ENCODE data around the gene SPPL2C. TPM values are rescaled to one million over a fixed set of nuclear protein-coding genes. Genes with fewer than 3 reads are reported as not detected.

Gene SPPL2C
- total and polyA plus RNA-seq, 2 of the 13 experiments (the other 11 are each of a cell fraction or from before 2014, with no cell fraction given) = not detected

DNA sequence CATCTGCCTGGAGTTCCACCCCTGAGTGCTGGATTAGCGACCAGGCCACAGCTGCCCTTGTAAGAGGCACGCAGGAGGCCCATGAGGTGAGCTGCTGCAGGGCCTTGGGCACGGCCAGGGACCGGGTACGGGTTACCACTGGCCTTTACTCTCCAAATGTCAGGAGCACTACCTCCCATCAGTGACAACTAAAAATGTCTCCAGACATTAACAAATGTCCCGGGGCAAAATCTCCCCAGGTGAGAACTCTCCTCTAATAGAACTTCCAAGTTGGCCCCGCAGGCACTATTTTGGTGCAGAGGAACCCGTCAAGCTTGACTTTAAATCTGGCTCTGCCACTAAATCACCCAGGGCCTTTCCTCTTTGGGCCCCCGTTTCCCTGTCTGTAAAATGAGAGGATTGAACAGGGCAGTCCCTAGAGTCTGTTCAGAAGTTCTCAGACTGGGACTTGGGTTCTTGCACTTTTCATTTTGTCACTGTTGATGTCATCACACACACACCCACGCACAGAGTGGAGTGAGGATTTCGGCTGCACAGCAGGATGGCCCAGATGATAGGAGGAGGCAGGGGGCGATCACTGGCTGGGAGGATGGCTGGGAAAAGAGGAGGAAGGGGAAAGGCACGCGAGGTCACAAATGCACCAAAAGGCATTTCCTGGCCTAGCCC lies 25.1 kb downstream of the SPPL2C start (continued):
- no peak for TF ChIP-seq SMARCE1 (IDR thresholded peaks at IDR 0.05; ENCODE audit: borderline replicate concordance)
- TF ChIP-seq SP4 (CRISPR knock-in tag; IDR thresholded peaks at IDR 0.05) = no peak
- TF ChIP-seq, protein P1, sequence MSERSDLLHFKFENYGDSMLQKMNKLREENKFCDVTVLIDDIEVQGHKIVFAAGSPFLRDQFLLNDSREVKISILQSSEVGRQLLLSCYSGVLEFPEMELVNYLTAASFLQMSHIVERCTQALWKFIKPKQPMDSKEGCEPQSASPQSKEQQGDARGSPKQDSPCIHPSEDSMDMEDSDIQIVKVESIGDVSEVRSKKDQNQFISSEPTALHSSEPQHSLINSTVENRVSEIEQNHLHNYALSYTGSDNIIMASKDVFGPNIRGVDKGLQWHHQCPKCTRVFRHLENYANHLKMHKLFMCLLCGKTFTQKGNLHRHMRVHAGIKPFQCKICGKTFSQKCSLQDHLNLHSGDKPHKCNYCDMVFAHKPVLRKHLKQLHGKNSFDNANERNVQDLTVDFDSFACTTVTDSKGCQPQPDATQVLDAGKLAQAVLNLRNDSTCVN (CRISPR knock-in tag; IDR thresholded peaks at IDR 0.05; ENCODE audit: borderline replicate concordance) = no peak
- TF ChIP-seq, protein P2, sequence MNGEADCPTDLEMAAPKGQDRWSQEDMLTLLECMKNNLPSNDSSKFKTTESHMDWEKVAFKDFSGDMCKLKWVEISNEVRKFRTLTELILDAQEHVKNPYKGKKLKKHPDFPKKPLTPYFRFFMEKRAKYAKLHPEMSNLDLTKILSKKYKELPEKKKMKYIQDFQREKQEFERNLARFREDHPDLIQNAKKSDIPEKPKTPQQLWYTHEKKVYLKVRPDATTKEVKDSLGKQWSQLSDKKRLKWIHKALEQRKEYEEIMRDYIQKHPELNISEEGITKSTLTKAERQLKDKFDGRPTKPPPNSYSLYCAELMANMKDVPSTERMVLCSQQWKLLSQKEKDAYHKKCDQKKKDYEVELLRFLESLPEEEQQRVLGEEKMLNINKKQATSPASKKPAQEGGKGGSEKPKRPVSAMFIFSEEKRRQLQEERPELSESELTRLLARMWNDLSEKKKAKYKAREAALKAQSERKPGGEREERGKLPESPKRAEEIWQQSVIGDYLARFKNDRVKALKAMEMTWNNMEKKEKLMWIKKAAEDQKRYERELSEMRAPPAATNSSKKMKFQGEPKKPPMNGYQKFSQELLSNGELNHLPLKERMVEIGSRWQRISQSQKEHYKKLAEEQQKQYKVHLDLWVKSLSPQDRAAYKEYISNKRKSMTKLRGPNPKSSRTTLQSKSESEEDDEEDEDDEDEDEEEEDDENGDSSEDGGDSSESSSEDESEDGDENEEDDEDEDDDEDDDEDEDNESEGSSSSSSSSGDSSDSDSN (CRISPR knock-in tag; IDR thresholded peaks at IDR 0.05) = no peak
- TF ChIP-seq HNRNPUL1 (IDR thresholded peaks at IDR 0.05; ENCODE audit: low read depth, low read length) = no peak
- TF ChIP-seq, protein P3, sequence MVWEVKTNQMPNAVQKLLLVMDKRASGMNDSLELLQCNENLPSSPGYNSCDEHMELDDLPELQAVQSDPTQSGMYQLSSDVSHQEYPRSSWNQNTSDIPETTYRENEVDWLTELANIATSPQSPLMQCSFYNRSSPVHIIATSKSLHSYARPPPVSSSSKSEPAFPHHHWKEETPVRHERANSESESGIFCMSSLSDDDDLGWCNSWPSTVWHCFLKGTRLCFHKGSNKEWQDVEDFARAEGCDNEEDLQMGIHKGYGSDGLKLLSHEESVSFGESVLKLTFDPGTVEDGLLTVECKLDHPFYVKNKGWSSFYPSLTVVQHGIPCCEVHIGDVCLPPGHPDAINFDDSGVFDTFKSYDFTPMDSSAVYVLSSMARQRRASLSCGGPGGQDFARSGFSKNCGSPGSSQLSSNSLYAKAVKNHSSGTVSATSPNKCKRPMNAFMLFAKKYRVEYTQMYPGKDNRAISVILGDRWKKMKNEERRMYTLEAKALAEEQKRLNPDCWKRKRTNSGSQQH (CRISPR knock-in tag; IDR thresholded peaks at IDR 0.05; ENCODE audit: low read depth) = no peak
- TF ChIP-seq, protein P4, sequence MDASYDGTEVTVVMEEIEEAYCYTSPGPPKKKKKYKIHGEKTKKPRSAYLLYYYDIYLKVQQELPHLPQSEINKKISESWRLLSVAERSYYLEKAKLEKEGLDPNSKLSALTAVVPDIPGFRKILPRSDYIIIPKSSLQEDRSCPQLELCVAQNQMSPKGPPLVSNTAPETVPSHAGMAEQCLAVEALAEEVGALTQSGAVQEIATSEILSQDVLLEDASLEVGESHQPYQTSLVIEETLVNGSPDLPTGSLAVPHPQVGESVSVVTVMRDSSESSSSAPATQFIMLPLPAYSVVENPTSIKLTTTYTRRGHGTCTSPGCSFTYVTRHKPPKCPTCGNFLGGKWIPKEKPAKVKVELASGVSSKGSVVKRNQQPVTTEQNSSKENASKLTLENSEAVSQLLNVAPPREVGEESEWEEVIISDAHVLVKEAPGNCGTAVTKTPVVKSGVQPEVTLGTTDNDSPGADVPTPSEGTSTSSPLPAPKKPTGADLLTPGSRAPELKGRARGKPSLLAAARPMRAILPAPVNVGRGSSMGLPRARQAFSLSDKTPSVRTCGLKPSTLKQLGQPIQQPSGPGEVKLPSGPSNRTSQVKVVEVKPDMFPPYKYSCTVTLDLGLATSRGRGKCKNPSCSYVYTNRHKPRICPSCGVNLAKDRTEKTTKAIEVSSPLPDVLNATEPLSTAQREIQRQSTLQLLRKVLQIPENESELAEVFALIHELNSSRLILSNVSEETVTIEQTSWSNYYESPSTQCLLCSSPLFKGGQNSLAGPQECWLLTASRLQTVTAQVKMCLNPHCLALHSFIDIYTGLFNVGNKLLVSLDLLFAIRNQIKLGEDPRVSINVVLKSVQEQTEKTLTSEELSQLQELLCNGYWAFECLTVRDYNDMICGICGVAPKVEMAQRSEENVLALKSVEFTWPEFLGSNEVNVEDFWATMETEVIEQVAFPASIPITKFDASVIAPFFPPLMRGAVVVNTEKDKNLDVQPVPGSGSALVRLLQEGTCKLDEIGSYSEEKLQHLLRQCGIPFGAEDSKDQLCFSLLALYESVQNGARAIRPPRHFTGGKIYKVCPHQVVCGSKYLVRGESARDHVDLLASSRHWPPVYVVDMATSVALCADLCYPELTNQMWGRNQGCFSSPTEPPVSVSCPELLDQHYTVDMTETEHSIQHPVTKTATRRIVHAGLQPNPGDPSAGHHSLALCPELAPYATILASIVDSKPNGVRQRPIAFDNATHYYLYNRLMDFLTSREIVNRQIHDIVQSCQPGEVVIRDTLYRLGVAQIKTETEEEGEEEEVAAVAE (CRISPR knock-in tag; IDR thresholded peaks at IDR 0.05; ENCODE audit: borderline replicate concordance) = no peak
- TF ChIP-seq, protein P5, sequence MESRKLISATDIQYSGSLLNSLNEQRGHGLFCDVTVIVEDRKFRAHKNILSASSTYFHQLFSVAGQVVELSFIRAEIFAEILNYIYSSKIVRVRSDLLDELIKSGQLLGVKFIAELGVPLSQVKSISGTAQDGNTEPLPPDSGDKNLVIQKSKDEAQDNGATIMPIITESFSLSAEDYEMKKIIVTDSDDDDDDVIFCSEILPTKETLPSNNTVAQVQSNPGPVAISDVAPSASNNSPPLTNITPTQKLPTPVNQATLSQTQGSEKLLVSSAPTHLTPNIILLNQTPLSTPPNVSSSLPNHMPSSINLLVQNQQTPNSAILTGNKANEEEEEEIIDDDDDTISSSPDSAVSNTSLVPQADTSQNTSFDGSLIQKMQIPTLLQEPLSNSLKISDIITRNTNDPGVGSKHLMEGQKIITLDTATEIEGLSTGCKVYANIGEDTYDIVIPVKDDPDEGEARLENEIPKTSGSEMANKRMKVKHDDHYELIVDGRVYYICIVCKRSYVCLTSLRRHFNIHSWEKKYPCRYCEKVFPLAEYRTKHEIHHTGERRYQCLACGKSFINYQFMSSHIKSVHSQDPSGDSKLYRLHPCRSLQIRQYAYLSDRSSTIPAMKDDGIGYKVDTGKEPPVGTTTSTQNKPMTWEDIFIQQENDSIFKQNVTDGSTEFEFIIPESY (CRISPR knock-in tag; IDR thresholded peaks at IDR 0.05) = no peak
- TF ChIP-seq PRMT3 (CRISPR knock-in tag; IDR thresholded peaks at IDR 0.05; ENCODE audit: borderline replicate concordance, low read depth) = no peak
- no peak for TF ChIP-seq RARG (CRISPR knock-in tag; IDR thresholded peaks at IDR 0.05; ENCODE audit: low read depth)

Measured in HepG2 (cell line).